Inflammatory macrophage treated with lipopolysaccharide for 4 hours (primary cell): ENCODE measurements around the gene PDGFA.
A peak's percentile ranks its signal among the peaks of the same experiment; 100 is the strongest.

Source experiments
- DNase-seq: peaks from one replicate; pipeline ENCODE4 v3.0.0-alpha.2; 2020

PDGFA gene

DNA sequence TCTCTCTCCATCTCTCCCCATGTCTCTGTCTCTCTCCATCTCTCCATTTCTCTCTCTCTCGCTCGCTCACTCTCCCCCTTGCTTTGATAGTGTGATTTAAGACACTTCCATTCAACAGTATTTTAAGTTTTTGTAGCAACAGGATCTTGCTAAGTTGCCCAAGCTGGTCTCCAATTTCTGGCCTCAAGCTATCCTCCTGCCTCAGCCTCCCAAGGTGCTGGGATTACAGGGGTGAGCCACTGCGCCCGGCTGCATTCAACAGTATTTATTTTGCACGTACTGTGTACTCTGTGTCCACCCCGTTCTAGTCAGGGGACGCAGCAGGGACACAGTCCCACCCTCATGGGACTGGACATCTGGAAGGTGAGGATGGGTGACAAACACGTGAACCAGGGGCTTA lies 14.4 kb upstream of the PDGFA start:
- no peak for DNase-seq

DNA sequence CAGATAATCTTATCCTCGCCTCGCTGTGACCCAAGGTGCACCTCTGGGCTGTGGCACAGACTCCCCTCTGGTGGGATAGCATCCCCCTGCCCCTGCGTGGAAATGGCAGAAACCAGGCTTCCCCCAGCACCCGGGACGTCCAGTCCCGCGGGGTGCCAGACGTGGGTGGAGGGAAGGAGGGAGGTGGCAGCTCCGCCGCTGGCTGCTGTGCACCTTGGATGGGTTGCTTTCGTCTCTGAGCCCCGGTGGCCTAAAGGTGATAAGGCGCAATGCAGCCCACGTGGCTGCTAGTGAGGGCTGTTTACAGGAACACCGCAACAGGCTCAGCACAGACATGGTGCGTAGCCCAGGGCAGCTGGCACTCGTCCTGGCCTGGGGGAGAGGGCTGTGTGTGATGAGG lies 13.6 kb upstream of the PDGFA start:
- DNase-seq: no peak

DNA sequence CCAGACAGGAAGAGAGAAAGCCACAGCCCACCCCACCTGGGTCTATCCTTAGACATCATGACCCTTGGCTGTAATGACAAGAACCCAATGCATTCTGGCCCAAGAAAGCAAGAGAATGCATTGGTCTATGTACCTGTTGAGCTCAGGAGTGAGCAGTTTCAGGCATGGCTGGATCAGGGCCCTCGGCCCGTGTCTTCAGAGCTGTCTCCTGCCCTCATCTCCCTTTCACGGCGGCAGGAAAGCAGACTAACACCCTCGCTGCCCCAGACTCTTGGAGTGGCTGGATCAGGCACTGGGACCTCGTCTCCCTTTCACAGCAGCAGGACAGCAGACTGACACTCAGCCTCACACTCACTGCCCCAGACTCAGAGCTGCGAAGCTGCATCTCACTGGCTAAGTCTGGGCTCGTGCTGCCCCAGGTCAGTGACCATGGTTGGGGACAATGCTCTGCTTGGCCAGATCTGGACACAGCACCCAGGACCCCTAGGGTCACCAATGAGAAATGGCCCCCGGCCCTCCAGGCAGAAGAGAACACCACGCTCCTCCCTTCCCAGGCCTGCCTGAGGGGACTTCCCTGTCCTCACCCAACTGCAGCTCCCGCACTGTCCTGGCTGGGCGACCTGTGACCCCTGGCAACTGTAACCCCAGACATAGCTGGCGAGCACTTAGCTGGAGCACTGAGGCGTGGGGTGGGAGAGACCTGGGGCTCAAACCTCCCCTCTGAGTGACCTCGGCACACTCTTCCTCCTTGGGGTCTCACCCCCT lies 12.9 kb upstream of the PDGFA start:
- DNase-seq: no peak

DNA sequence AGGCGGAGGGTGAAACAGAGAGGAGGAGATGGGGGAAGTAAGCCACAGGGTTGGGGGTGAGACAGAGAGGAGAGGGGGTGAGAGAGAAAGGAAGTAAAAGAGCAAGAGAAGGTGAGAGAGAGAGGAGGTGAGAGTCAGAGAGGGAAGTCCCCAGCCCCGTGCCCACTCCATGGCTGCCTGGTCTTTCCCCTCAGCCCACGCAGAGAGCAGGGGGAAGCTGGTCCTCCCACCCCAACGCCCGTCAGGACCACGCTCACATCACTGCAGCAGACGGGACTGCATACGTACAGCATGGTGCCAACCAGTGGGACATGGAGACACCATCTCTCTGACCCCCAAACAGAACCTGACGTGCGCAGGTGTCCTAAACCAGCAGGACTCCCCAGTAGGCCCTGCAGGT lies 12.1 kb upstream of the PDGFA start:
- DNase-seq: no peak

DNA sequence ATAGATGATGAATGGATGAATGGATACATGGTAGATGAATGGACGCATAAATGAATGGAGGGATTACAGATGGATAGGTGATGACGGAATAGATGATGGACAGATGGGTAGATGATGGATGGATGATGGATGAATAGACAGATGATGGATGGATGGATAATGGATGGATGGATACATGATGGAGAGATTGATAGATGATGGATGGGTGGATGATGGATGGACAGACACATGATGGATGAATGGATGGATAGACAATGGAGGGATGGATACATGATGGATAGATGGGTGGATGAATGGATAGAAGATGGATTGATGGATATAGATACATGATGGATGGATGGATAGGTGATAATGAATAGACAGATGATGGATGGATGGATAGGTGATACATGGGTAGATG lies 8.8 kb upstream of the PDGFA start:
- no peak for DNase-seq

DNA sequence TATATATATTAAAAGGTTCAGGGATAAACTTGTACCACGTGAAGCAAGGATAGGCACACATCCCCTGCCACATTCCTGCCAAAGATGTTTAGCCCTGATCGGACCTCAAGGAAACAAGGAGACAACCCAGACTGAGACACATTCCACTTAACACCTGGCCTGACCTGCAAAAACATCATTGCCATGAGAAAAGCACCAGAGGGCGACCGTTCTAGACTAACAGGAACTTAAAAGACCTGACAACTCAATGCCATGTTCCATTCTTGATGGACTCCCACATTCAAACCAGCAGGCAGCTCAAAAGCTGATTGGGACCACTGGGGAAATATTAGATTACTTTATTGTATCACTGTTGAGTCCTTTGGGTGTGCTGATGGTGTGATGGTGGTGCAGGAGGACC lies 8.1 kb upstream of the PDGFA start:
- DNase-seq: no peak

DNA sequence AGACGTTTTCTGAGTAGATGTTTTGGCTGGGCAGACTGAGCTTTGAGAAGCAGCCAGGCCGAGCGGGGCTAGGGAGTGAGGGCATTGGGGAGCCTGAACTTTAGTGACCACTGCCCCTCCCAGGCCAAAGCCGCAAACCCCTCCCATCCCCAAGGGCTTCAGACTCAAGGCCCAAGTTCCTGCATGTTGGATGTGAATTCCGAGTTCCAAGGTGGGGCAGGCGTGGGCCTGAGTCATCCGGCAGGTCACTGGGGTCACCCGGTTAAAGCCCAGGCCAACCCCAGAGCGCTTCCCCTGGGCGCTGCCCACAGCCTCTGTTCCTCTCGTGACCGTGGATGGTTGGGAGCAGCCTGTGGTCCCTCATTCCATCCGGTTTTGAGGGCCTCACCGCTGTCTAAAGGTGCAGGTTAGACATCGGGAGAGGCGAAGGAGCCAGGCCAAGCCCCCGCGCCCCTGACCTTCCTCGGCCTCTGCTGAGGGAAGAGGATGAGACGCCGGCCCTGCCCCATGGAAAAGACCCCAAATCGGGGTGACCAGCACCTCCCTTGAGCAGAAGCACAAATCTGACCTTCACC lies 6.9 kb upstream of the PDGFA start:
- DNase-seq: no peak

DNA sequence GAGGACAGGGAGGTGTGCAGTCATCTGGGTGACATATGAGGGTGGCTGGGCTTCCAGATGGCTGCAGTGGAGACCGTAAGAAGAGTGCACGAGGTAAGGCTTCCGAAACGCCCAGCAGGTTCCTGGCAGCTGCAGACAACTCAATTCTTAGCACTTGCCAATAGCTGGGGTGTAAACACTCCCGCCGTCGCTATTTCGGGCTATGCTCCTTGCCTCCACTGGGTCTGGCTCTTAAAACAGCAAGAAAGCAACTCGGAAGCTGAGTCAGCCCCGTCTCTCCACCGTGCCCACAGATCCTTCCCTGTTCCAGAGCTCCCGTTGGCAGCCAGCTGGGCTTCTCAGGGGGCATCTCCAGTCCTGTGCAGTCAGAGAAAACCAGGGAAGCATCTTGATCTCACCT lies 6.1 kb upstream of the PDGFA start:
- no peak for DNase-seq

DNA sequence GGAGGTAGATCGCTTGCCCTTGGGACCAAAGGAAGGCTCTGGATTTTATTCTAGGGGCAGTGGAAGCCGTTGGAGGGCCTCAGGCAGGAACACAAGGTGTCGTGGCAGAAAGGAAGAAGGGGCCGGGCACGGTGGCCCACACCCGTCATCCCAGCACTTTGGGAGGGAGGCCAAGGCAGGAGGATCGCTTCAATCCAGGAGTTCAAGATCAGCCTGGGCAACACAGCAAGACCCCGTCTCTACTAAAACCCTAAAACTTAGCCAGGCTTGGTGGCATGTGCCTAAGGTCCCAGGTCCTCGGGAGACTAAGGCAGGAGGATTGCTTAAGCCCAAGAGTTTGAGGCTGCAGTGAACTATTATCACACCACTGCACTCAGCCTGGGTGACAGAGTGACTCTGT lies 5.2 kb upstream of the PDGFA start:
- no peak for DNase-seq

DNA sequence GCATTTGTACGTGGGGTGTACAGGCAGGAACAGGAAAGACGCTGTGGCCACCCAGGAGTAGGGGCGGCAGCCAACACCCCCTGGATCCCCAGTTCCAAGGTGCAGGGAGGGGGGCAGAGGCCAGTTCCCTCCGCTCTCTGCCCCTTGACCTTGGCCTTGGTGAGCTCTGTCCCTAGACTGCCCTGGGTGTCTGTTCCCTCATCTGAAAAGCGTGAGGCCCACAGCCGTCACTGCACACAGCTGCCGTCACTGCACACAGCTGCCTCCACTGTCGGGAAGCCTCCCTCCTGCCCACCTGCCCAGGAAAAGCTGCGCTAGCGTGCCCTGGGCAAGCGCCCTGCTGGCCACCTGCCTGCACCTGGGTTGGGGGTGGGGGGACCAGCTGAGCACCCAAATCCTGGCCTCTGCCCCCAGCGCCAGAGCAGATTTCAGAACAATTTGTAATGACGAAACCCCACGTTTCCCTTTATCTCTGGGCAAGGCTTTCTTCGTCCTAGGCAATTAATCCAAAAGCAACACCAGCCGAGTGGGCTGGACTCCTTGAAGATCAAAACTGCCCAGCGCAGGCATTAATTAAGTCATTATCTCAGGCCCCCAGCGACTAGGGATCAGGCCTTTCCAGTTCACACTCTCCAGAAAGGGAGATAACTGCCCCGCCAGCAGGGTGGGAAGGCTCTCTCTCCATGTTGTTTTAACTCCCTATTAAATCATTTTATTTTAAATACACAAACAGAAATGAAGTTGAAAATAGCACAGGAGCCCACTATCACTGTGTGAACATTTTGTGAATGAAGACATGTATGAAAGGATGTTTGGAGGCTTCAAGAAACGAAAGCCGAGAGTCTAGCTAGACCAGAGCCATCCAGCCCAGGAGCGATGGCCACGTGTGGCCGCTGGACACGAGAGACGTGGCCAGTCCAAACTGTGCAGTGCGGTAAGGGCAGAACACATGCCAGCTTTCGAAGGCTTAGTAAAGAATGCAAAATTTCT lies 4.0 kb upstream of the PDGFA start:
- DNase-seq: no peak

DNA sequence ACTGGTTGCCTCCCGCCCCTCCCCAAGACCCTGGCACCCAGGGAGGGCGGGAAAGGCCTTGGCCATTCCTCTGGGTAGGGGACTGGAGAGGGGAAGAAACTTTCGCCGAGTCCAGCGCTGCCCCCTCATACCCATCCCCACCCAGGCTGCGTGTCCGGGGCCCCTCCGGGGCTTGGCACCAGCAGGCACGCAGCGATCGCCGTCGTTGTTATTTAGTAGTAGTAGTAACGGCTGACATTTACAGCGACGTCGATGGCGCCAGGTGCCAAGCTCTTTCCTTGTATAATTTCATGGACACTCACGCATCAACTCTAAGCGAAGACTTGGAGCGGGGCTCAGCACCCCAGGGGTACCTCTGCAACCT lies 3.3 kb upstream of the PDGFA start:
- DNase-seq: no peak

DNA sequence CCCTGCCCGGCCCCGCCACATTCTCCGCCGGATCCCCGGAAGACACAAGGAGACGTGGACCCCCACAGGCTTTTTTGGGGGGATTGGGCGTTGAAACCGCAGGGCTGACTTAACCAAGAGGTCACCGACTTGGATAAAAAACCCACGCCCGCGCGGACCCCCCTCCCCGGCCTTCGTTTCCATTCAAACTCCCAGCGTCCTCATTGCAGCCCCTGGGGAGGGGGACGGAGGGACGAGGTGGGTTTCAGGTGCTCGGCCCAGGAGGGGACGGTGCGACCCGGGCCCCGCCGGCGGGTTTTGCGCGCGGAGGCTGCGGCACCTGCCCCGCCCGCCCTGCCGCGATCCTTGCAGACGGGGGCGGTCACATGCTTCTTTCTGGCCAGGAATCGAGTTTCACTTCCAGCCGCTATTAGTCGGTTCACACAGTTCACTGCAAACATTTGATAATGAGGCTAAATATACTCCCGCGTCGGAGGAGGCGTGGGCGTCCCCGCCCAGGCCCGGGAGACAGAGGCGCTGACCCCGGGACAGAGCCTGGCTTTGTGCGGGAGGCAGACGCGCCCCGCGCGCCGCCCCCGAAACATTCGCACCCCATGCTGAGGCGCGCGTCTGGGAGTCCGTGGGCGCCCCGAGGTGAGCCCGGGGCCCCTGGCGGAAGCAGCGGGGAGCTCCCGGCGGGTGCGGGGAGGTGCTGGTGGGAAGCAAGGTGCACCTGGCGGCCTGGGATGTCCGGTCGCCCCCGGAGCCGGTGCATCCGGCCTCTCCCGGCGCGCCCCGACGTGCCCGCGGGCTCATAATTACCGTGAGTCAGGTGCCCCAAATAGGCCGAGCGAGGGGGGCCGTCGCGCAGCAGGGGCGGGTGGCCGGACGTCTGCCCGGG lies 2.7 kb upstream of the PDGFA start:
- peak; percentile 66 for DNase-seq

DNA sequence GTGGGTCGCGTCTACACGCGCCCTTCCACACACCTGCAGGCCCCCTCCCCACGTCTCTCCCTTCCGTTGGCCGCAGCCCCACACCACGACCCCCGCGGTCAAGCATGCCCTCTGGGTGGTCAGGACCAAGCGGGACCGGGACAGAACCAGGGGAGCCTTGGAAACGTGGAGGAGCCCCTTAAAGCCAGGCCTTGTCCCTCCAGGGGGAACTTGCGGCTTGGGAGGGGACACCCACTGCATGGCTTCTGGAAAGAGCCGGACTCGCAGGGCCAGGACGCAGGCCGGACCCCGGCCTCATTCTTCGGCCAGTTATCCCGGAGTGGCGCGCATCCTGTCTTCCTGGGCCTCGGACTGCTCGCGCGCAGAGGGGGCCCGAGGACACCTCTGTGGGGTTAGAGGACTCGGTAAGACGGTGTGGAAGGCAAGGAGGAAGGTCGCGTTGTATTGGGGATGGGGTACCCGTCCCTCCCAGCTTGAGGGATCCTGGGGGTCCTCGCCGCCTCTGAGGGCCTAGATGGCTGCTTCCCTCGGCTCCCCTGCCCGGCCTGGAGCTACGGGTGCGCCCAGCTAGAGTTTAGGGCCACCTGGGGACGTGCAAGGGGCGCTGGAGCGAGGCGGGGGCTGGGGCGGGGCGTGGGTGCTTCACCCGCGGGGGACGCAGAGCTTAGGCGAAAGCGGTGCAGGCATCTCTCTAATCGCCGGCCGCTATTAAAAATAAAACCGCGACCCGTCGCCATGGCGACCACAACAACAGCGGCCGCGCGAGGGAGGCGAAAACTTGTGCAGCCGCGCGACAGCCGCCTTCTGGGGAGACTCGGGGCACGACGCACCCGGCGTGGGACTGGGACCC lies 1.8 kb upstream of the PDGFA start:
- DNase-seq: peak; percentile 10

DNA sequence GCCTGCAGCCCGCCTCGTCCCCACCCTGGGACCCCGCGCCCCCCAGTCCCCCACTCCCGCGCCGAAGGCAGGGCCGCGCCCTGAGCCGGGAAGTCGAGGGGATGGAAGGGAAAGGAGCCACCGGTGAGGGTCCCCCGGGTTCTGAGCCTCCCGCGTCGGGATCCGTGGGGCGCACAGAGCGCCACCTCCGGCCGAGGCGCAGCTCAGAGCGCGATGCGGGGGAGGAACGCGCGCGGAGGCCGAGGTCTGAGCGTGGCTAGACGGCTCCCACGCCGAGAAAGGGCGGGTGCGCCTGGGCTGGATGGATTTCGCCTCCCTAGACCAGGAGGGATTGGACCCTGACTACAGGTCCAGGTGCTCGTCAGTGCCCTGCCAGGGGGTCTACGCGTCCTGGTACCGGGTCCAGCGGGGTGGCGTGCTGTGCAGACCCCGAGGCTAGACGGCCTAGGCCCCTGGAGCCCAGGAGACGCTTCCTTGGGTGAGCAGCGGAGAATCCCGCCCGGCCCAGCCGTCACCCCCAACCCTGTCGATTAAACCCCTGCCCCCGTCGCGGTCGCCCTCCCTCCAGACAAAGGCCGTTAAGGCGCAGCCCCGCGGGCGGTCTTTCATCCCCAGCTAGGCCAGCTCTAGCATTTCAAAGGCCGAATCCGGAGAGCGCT lies 986 bp upstream of the PDGFA start:
- no peak for DNase-seq

DNA sequence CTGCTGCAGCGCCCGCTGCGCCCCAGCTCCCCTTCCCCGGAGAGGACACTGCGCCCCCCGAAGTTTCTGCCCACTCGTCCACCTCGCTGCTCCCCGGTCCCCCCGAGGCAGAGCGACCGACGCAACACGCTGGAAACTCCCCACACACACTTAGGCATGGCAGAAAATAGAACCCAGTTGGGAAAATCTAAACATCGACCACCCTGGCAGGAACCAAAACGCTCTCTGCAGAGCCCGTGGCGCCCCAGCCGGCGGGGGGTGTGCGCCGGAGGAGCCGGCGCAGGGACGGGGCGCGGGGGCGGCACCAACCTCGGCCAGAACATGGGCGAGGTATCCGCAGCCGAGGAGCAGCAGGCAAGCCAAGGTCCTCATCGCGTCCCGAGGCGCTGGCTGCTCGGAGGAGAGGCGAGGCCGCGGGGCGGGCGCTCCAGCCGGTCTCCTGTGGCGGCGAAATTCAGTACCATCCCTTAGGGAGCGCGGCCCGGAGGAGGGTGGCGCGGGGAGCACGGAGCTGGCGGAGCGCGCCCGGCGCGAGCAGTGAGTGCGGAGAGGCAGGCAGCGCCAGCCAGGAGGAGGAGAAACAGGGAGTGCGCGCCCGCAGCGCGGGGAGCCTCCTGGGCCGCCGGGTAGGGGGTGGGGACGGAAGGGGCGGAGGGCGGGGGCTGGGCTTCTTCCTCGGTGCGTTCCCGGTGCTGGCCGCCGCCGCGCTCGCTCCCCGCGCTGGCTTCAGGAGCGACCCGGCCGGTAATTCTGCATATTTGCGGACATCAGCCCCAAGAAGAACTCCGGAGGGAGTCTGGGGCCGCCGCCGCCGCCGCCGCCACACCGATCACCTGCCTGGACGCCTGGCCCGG lies 789 bp downstream of the PDGFA start:
- peak; percentile 8 for DNase-seq

DNA sequence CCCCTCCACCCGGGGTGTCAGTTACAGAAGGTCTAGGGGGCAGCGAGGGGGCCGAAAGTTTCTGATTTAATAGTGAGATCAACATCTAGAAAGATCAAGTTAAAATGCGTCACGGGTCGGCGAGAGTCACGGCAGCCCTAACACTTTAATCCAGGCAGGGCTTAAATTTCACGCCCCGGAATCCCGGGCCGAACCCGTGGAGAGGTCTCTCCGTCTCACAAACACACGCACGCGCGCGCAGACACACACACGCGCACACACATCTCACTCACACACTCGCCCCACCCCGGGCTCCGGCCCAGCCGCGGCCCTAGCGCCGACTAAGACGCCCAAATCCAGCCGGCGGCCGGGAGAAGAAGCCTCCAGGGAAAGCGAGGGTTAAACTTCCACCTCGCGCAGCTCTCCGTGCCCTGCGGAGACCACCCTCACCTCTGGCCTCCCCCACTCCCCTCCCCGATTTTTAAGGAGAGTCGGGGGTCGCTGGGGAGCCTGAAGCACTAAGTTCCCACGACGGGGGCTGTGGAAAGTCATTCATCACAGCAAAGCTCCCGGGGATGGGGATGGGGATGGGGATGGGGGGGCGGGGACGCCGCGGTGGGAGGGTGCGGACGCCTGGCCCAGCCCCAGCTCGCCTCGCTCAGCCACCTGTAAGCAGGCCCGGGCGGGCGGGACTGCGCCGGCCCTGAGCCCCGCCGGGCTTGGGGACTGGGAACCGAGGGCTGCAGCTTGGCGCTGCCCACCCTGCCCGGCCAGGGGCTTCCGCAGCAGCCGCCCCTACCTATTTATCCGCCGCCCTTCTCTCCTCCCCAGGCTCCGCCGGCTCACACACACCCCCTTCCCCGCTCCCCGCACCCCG lies 1.6 kb downstream of the PDGFA start:
- no peak for DNase-seq

DNA sequence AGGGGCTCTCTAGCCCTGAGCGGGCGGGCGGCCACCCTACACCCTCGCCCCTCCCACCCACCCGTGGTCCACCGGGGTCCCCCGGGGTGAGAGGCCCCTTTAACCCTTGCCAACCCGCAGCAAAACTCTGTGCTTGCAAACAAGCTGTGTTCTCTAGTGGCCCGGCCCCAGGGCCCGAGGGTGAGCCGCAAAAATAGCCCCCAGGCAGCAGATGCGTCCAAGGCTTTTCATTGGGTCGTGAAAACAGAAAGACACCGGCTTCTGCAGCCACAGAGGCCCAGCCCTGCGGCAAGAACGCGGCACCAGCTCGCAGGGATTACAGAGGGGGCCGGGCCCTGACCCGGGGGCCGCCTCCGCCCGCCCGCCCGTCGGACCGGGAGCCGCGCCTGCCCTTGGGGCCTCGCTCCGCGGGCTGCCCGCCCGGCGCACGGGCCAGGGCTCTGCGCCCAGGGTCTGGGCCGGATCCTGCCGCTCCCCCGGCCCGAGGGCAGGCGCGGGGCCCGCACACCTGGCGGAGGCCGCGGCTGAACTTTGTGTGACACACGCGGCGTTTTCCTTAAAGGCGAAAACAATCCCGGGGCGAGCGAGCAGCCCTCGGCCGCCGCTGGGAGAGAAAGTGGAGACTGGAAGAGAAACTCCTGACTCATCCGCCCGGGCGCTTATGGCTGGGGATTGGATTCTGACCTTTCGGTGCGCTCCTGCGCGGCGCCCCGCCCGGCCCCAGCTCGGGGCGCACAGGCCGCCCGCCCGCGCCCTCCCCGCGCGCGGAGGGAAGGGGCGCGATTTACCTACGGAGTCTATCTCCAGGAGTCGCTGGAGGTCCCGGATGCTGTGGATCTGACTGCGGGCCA lies 2.8 kb downstream of the PDGFA start:
- peak; percentile 59 for DNase-seq

DNA sequence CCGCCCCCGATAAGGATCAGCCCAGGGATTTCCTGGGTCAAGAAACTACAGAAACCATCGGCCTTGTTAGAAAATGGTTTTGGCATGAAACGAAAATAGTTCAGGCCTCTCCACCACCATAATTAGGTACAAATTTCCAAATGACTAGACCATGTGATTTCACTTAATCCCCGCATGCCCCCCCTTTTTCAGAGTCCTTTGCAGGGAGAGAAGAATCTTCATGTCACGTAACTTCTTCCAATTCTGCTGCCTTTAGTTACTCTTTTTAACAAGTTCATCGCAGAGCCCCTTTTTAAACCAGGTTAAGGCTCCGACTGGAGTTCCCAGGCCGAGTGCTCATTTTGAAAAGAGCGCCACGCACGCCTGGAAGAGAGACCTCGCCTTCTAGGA lies 3.4 kb downstream of the PDGFA start:
- DNase-seq: no peak
